Endothelial cell of umbilical vein (primary cell): Measurements from ENCODE around the gene ARSB. TPM values are rescaled to one million over a fixed set of nuclear protein-coding genes. Genes with fewer than 3 reads are reported as not detected.

Experiments
- BruUV-seq: library from RNA; stranded (reverse); fragments of 400-500 nt; replicated peaks from 2 replicates; lab custom pipeline; 2021; lab: Mats Ljungman, UMichigan
- CTCF ChIA-PET: fragments of 300-600, 350-600 bp; sonication (Branson Sonifier 250); formaldehyde crosslinking; loops from one replicate; lab custom pipeline; 2021; ENCODE audit warnings: antibody characterized with exemption, inconsistent platforms; lab: Charles Lee
- POLR2A ChIA-PET: fragments of 300-600, 350-600 bp; sonication (Branson Sonifier 250); formaldehyde crosslinking; loops from one replicate; lab custom pipeline; 2021; ENCODE audit warnings: antibody characterized with exemption, inconsistent platforms; lab: Charles Lee
- DNase-seq: peaks from one replicate; pipeline ENCODE4 v3.0.0-alpha.2; 2011; ENCODE audit warnings: low read depth, low spot score
- FAIRE-seq: peaks from 2 replicates; lab custom pipeline; 2011; peaks lifted over from hg19 to GRCh38; lab: Jason Lieb, UNC
- H2AFZ ChIP-seq: 2 replicates; pipeline ENCODE4 v1.6.0; 2012; ENCODE audit warnings: low read depth, low read length, control low read depth, inconsistent platforms
- H3K27ac ChIP-seq: 2 replicates; pipeline ENCODE4 v1.5.1; 2011; ENCODE audit warnings: low read depth, mild to moderate bottlenecking, control low read depth, low read length, moderate library complexity; ENCODE audit not compliant: insufficient read depth
- H3K27me3 ChIP-seq, 2 experiments: 2 replicates each; pipeline versions ENCODE4 v1.6.0 to v1.6.1; 2011; ENCODE audit warnings: low read length in 2 of 2, mixed read lengths in 1 of 2; ENCODE audit not compliant: control insufficient read depth in 2 of 2, insufficient read depth in 2 of 2
- H3K36me3 ChIP-seq, 2 experiments: 2 replicates in 1 of 2; 3 replicates in 1 of 2; pipeline ENCODE4 v1.5.1; 2011; ENCODE audit warnings: low read length in 2 of 2, mild to moderate bottlenecking in 1 of 2, moderate library complexity in 1 of 2; ENCODE audit not compliant: control insufficient read depth in 2 of 2, insufficient read depth in 2 of 2; ENCODE audit errors: extremely low read depth in 1 of 2
- H3K4me1 ChIP-seq: 3 replicates; pipeline ENCODE4 v1.5.1; 2011; ENCODE audit warnings: mild to moderate bottlenecking, low read length; ENCODE audit not compliant: control insufficient read depth, insufficient read depth; ENCODE audit errors: extremely low read depth
- H3K4me2 ChIP-seq: 2 replicates; pipeline ENCODE4 v1.6.1; 2011; ENCODE audit warnings: low read length, control low read depth, mixed read lengths; ENCODE audit not compliant: insufficient read depth
- H3K4me3 ChIP-seq, 3 experiments: fragments of 200-600 bp in 1 of 3; sonication (generic), shearing (Covaris generic) in 1 of 3; replicated peaks in 1 of 3; 2 replicates each; pipeline ENCODE4 v1.5.1; 2011 to 2016; ENCODE audit warnings: control low read depth in 3 of 3, low read length in 3 of 3, mild to moderate bottlenecking in 2 of 3, inconsistent platforms in 1 of 3, low read depth in 1 of 3, moderate library complexity in 1 of 3; ENCODE audit not compliant: insufficient read depth in 1 of 3
- H3K79me2 ChIP-seq: 2 replicates; pipeline ENCODE4 v1.6.0; 2012; ENCODE audit warnings: low read length, inconsistent platforms; ENCODE audit not compliant: control insufficient read depth, insufficient read depth
- H3K9ac ChIP-seq: replicated peaks from 2 replicates; pipeline ENCODE3; 2011; ENCODE audit warnings: low read length, control low read depth; ENCODE audit not compliant: insufficient read depth; ENCODE audit errors: extremely low read depth
- H3K9me1 ChIP-seq: replicated peaks from 3 replicates; pipeline ENCODE4 v1.6.0; 2011; ENCODE audit warnings: mild to moderate bottlenecking, low read length; ENCODE audit not compliant: control insufficient read depth, insufficient read depth; ENCODE audit errors: extremely low read depth
- H3K9me3 ChIP-seq: replicated peaks from 2 replicates; pipeline ENCODE4 v1.5.1; 2012; ENCODE audit warnings: low read length, inconsistent platforms; ENCODE audit not compliant: control insufficient read depth, insufficient read depth
- H4K20me1 ChIP-seq: replicated peaks from 2 replicates; pipeline ENCODE3; 2011; ENCODE audit warnings: mild to moderate bottlenecking, low read length; ENCODE audit not compliant: control insufficient read depth, insufficient read depth; ENCODE audit errors: extremely low read depth
- EZH2 ChIP-seq: IDR thresholded peaks from 2 replicates; pipeline ENCODE4 v1.6.1; 2012; ENCODE audit warnings: borderline replicate concordance, low read depth, mild to moderate bottlenecking, moderate library complexity, low read length, inconsistent platforms; ENCODE audit not compliant: severe bottlenecking
- FOS ChIP-seq: IDR thresholded peaks from 2 replicates; pipeline ENCODE4 v1.6.1; 2011; ENCODE audit warnings: mild to moderate bottlenecking, low read length, moderate library complexity, borderline replicate concordance; ENCODE audit not compliant: insufficient read depth
- GATA2 ChIP-seq: IDR thresholded peaks from 2 replicates; pipeline ENCODE4 v1.7.0; 2011; ENCODE audit warnings: low read depth, mild to moderate bottlenecking, moderate library complexity, mixed read lengths, low read length; ENCODE audit not compliant: insufficient read length, insufficient read depth
- JUN ChIP-seq: IDR thresholded peaks from 2 replicates; pipeline ENCODE4 v1.6.1; 2011; ENCODE audit warnings: borderline replicate concordance, low read depth; ENCODE audit not compliant: insufficient read length, insufficient read depth
- MAX ChIP-seq: IDR thresholded peaks from 2 replicates; pipeline ENCODE4 v1.6.1; 2011; ENCODE audit not compliant: insufficient read depth, insufficient read length
- MYC ChIP-seq: IDR thresholded peaks from one replicate; pipeline ENCODE4 v1.6.1; 2011; ENCODE audit warnings: mild to moderate bottlenecking, low read depth, low read length
- POLR2A ChIP-seq: IDR thresholded peaks from 2 replicates; pipeline ENCODE4 v1.6.1; 2012; ENCODE audit warnings: low read depth, mild to moderate bottlenecking, control low read depth, low read length
- POLR2AphosphoS5 ChIP-seq: IDR thresholded peaks from 2 replicates; pipeline ENCODE4 v1.6.1; 2012; ENCODE audit warnings: low read depth, mild to moderate bottlenecking, control low read depth, low read length, moderate library complexity; ENCODE audit not compliant: insufficient read depth
- dilution Hi-C: fragments of 300-500 bp; cut with MboI; formaldehyde crosslinking; loops from one replicate; pipeline ENCODE4 v1.15.0; 2019; ENCODE audit warnings: low sequenced_read_pairs; ENCODE audit not compliant: extremely low pct_ligation_motif_present
- intact Hi-C: fragments of 100-400 bp; cut with micrococcal nuclease; formaldehyde crosslinking; loops from one replicate; pipeline ENCODE4 v1.10.0; 2022
- polyA plus RNA-seq, 4 experiments: library from polyadenylated mRNA; depleted of rRNA in 3 of 4; stranded (reverse) in 3 of 4; unstranded in 1 of 4; fragments of >200 nt; gene quantifications; 2 replicates each; pipeline versions ENCODE4 v1.2.1 to v1.2.3, GENCODE V29; 2011 to 2012; ENCODE audit warnings: missing spikeins in 1 of 4
- total RNA-seq: library from RNA; stranded (reverse); gene quantifications from 2 replicates; pipeline ENCODE4 v1.2.3, GENCODE V29; 2021

Gene ARSB
- total and polyA plus RNA-seq, 2 donors (not counting 3 experiments of a cell fraction or from before 2014, with no cell fraction given) = 17.2 to 25.8 TPM

GRCh38 chr5:78953092-78953800 lies 31.9 kb downstream of the ARSB start:
- Histone ChIP-seq H4K20me1 (no peaks in the 10 kb centered on the region), H3K27ac (no peak overlapping the region), H3K9me1 (no peaks in the 10 kb centered on the region), H3K4me2 (no peak overlapping the region), H3K27me3 (no peaks in the 10 kb centered on the region), H2AFZ (no peak overlapping the region), H3K4me1 (no peaks in the 10 kb centered on the region), H3K79me2 (no peaks in the 10 kb centered on the region), H3K9me3 (no peaks in the 10 kb centered on the region), H3K4me3 (no peak overlapping the region), H3K36me3 (no peaks in the 10 kb centered on the region), H3K9ac (no peak overlapping the region)
- ChIA-PET CTCF (no interaction called here), POLR2A (no interaction called here)
- intact Hi-C loops = loop anchor here (10.0 kb wide), 1 partner anchor 628 kb away; no protein-coding TSS in a partner anchor
- DNase-seq (no peak), FAIRE-seq (no peak)
- TF ChIP-seq FOS (no peak), MAX (no peak), JUN (no peak), EZH2 (no peak), POLR2A (no peak), GATA2 (no peak), MYC (no peak), POLR2AphosphoS5 (no peak)
- dilution Hi-C loops = no loop called here
- BruUV-seq = no TSS peak
